Measurements from ENCODE around the gene CKS1B. TPM values are rescaled to one million over a fixed set of nuclear protein-coding genes. Genes with fewer than 3 reads are reported as not detected.

CKS1B gene
- total RNA-seq, 6 experiments from 2014 or later = 52.7 to 111 (median 98.8) TPM

DNA sequence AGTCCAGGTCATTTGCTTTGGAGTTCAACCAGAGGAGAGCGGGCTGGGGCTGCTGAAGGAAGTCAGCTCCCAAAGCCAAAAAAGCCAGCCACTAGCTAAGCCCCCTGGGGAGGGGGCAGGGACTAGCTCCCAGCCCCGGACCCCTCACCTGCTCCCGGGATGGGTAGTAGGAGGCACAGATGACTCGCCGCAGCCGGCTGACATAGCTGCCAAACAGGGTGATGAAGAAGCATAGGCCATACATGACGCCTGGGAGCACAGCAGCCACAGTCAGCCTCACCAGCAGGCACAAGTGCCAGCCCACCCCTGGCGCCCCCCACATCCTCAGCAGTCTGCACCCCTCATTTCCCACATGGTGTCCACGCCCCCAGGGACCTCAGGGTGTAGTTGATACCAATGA, 51.7 kb downstream of the CKS1B start:
- Mint-ChIP-seq H3K27ac (no peak overlapping the region), H3K9me3 (no peaks in the 10 kb centered on the region), H3K4me3 (no peak overlapping the region), H3K27me3 (ENCODE audit: insufficient read depth) (peaks cover 7% of the 10 kb centered on the region), H3K36me3 (ENCODE audit: low read depth) (no peaks in the 10 kb centered on the region), H3K4me1 (ENCODE audit: low read depth) (peaks cover 12% of the 10 kb centered on the region)
- TF ChIP-seq, protein P1, sequence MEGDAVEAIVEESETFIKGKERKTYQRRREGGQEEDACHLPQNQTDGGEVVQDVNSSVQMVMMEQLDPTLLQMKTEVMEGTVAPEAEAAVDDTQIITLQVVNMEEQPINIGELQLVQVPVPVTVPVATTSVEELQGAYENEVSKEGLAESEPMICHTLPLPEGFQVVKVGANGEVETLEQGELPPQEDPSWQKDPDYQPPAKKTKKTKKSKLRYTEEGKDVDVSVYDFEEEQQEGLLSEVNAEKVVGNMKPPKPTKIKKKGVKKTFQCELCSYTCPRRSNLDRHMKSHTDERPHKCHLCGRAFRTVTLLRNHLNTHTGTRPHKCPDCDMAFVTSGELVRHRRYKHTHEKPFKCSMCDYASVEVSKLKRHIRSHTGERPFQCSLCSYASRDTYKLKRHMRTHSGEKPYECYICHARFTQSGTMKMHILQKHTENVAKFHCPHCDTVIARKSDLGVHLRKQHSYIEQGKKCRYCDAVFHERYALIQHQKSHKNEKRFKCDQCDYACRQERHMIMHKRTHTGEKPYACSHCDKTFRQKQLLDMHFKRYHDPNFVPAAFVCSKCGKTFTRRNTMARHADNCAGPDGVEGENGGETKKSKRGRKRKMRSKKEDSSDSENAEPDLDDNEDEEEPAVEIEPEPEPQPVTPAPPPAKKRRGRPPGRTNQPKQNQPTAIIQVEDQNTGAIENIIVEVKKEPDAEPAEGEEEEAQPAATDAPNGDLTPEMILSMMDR (IDR thresholded peaks at IDR 0.05) = no peak
- no peak for DNase-seq

DNA sequence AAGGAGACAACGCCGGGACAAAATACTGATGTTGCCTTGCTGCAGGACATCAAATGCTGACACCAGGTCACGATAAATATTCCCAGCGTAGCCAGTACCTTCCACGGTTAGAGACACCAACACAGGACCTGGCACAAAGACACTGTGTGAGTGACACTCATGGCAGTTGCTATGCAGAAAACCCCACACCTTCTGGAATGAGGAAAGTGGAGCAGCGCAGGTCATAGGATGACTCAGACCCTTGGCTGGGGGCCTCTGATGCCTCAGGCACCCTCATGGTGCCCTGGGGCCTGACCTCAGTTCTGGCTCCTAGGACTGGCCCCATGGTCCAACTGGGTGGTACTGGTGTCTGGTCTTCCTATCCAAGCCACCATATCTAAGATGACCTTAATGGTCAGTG, 52.1 kb downstream of the CKS1B start:
- H3K27ac Mint-ChIP-seq = no peak overlapping the region

More for the DNA sequence above, 52.1 kb downstream of the CKS1B start:
- Mint-ChIP-seq H3K4me1 (ENCODE audit: low read depth) (peaks cover 12% of the 10 kb centered on the region), H3K4me3 (no peak overlapping the region), H3K36me3 (ENCODE audit: low read depth) (no peaks in the 10 kb centered on the region), H3K27me3 (ENCODE audit: insufficient read depth) (peaks cover 8% of the 10 kb centered on the region), H3K9me3 (no peaks in the 10 kb centered on the region)
- peak; percentile 29 for DNase-seq
- TF ChIP-seq, protein P1 (IDR thresholded peaks at IDR 0.05) = no peak

Small RNA genes within 50 kb of the gene (microRNA-seq; reads per million reads assigned to microRNA genes)
- not detected for gene MIR4258

Other genes starting within 250 kb of the CKS1B start
- gene KCNN3, start 104.4 kb upstream of the CKS1B start, total RNA-seq (2021; fragmentation: NEBNext Ultra II Directional; extraction: Animal tissue kit (Norgen Biotek cat#: 25700)) = not detected
- gene PMVK, start 38.0 kb upstream of the CKS1B start, total RNA-seq (2021; fragmentation: NEBNext Ultra II Directional; extraction: Animal tissue kit (Norgen Biotek cat#: 25700)) = 10 to 100 TPM; 29.1 to 33.4 (median 32.5) TPM
- gene PBXIP1, start 18.6 kb upstream of the CKS1B start, total RNA-seq (2021; fragmentation: NEBNext Ultra II Directional; extraction: Animal tissue kit (Norgen Biotek cat#: 25700)) = 10 to 100 TPM; 26.4 to 42.5 (median 28.1) TPM
- 10 to 100 TPM; 19.9 to 23.7 (median 21.3) TPM for gene PYGO2, start 12.9 kb upstream of the CKS1B start, total RNA-seq (2021; fragmentation: NEBNext Ultra II Directional; extraction: Animal tissue kit (Norgen Biotek cat#: 25700))
- gene SHC1, start 3.9 kb upstream of the CKS1B start, total RNA-seq (2021; fragmentation: NEBNext Ultra II Directional; extraction: Animal tissue kit (Norgen Biotek cat#: 25700)) = 100 to 1,000 TPM; 371 to 461 (median 401) TPM
- 10 to 100 TPM; 25.1 to 35.3 (median 29.6) TPM for gene FLAD1, start 8.7 kb downstream of the CKS1B start, total RNA-seq (2021; fragmentation: NEBNext Ultra II Directional; extraction: Animal tissue kit (Norgen Biotek cat#: 25700))
- gene LENEP, start 18.9 kb downstream of the CKS1B start, total RNA-seq (2021; fragmentation: NEBNext Ultra II Directional; extraction: Animal tissue kit (Norgen Biotek cat#: 25700)) = under 1 TPM in 1 of 6 experiments, not detected in 5; 0.46 TPM
- 10 to 100 TPM; 31.1 to 37.1 (median 34.1) TPM for gene ZBTB7B, start 28.1 kb downstream of the CKS1B start, total RNA-seq (2021; fragmentation: NEBNext Ultra II Directional; extraction: Animal tissue kit (Norgen Biotek cat#: 25700))
- under 1 TPM in 2 of 6 experiments, not detected in 4; 0.08 to 0.14 TPM for gene DCST2, start 59.1 kb downstream of the CKS1B start, total RNA-seq (2021; fragmentation: NEBNext Ultra II Directional; extraction: Animal tissue kit (Norgen Biotek cat#: 25700))
- gene DCST1, start 59.1 kb downstream of the CKS1B start, total RNA-seq (2021; fragmentation: NEBNext Ultra II Directional; extraction: Animal tissue kit (Norgen Biotek cat#: 25700)) = not detected
- gene ADAM15, start 76.6 kb downstream of the CKS1B start, total RNA-seq (2021; fragmentation: NEBNext Ultra II Directional; extraction: Animal tissue kit (Norgen Biotek cat#: 25700)) = 10 to 100 TPM; 51.1 to 66.9 (median 63.7) TPM
- 1 to 10 TPM; 3.6 to 5.6 (median 4.8) TPM for gene EFNA4, start 89.1 kb downstream of the CKS1B start, total RNA-seq (2021; fragmentation: NEBNext Ultra II Directional; extraction: Animal tissue kit (Norgen Biotek cat#: 25700))
- under 1 TPM; 0.25 to 0.87 (median 0.55) TPM for gene EFNA3, start 104.2 kb downstream of the CKS1B start, total RNA-seq (2021; fragmentation: NEBNext Ultra II Directional; extraction: Animal tissue kit (Norgen Biotek cat#: 25700))
- gene EFNA1, start 153.2 kb downstream of the CKS1B start, total RNA-seq (2021; fragmentation: NEBNext Ultra II Directional; extraction: Animal tissue kit (Norgen Biotek cat#: 25700)) = under 1 TPM in 1 of 6 experiments, not detected in 5; 0.19 TPM
- 10 to 100 TPM; 23.5 to 36.4 (median 29.5) TPM for gene SLC50A1, start 161.2 kb downstream of the CKS1B start, total RNA-seq (2021; fragmentation: NEBNext Ultra II Directional; extraction: Animal tissue kit (Norgen Biotek cat#: 25700))
- gene DPM3, start 165.8 kb downstream of the CKS1B start, total RNA-seq (2021; fragmentation: NEBNext Ultra II Directional; extraction: Animal tissue kit (Norgen Biotek cat#: 25700)) = 100 to 1,000 TPM in 1 of 6 experiments, 10 to 100 TPM in 5; 66.2 to 110 (median 86.2) TPM
- gene KRTCAP2, start 198.6 kb downstream of the CKS1B start, total RNA-seq (2021; fragmentation: NEBNext Ultra II Directional; extraction: Animal tissue kit (Norgen Biotek cat#: 25700)) = 100 to 1,000 TPM; 231 to 351 (median 285) TPM
- 1 to 10 TPM; 5.1 to 7.1 (median 6.1) TPM for gene TRIM46, start 199.2 kb downstream of the CKS1B start, total RNA-seq (2021; fragmentation: NEBNext Ultra II Directional; extraction: Animal tissue kit (Norgen Biotek cat#: 25700))
- 10 to 100 TPM; 13.9 to 20.3 (median 16.9) TPM for gene THBS3, start 233.2 kb downstream of the CKS1B start, total RNA-seq (2021; fragmentation: NEBNext Ultra II Directional; extraction: Animal tissue kit (Norgen Biotek cat#: 25700))
- gene MTX1, start 234.0 kb downstream of the CKS1B start, total RNA-seq (2021; fragmentation: NEBNext Ultra II Directional; extraction: Animal tissue kit (Norgen Biotek cat#: 25700)) = 10 to 100 TPM; 49.8 to 55.4 (median 51.5) TPM

Measured in HFFc6 (cell line).